ENCODE measurements around the gene MKNK1.

The MKNK1 gene

GRCh38 chr1:46557403-46557802 lies 46.7 kb downstream of the MKNK1 start:
- DNase-seq, result no peak

- DNase-seq, result no peak
Observed at GRCh38 chr1:46556822-46557221, 47.2 kb downstream of the MKNK1 start.

- DNase-seq, result no peak
Observed at GRCh38 chr1:46555826-46556619, 48.0 kb downstream of the MKNK1 start.

- no peak for DNase-seq
Observed at GRCh38 chr1:46554597-46555381, 49.3 kb downstream of the MKNK1 start.

- DNase-seq, result no peak
Observed at GRCh38 chr1:46554236-46554596, 49.9 kb downstream of the MKNK1 start.

- DNase-seq, result no peak
Observed at GRCh38 chr1:46553506-46553905, 50.6 kb downstream of the MKNK1 start.

GRCh38 chr1:46552357-46553237 lies 51.5 kb downstream of the MKNK1 start:
- no peak for DNase-seq

GRCh38 chr1:46551597-46552095 lies 52.4 kb downstream of the MKNK1 start, which contains the start of gene KNCN:
Gene KNCN, minus strand, starts transcription at chr1:46551647. Its CDS starts 432 bp downstream, at chr1:46551215.
- DNase-seq, result no peak

GRCh38 chr1:46550751-46551231 lies 53.3 kb downstream of the MKNK1 start:
- no peak for DNase-seq

- DNase-seq, result no peak
Observed at GRCh38 chr1:46549697-46550681, 54.1 kb downstream of the MKNK1 start.

- DNase-seq, result no peak
Observed at GRCh38 chr1:46547481-46548383, 56.3 kb downstream of the MKNK1 start.

GRCh38 chr1:46546210-46546609 lies 57.9 kb downstream of the MKNK1 start:
- DNase-seq, result no peak

- DNase-seq, result no peak
Observed at GRCh38 chr1:46545784-46546183, 58.3 kb downstream of the MKNK1 start.

GRCh38 chr1:46544561-46545240 lies 59.4 kb downstream of the MKNK1 start:
- DNase-seq, result no peak

- no peak for DNase-seq
Observed at GRCh38 chr1:46543761-46544560, 60.1 kb downstream of the MKNK1 start.

- DNase-seq, result no peak
Observed at GRCh38 chr1:46543382-46543760, 60.7 kb downstream of the MKNK1 start.

- no peak for DNase-seq
Observed at GRCh38 chr1:46539972-46540371, 64.1 kb downstream of the MKNK1 start.

- DNase-seq, result no peak
Observed at GRCh38 chr1:46538147-46538546, 65.9 kb downstream of the MKNK1 start.

GRCh38 chr1:46537651-46538050 lies 66.4 kb downstream of the MKNK1 start:
- no peak for DNase-seq
